K562 (cell line): ENCODE results near the gene AK5. TPM values are rescaled to one million over a fixed set of nuclear protein-coding genes. Genes with fewer than 3 reads are reported as not detected.

Experiments
- ATAC-seq: fragments of 200-7000 bp; cut with Tn5 transposase; 3 replicates; pipeline ENCODE4 v1.9.1; 2020; ENCODE audit warnings: moderate library complexity
- BruUV-seq: library from RNA; stranded (reverse); fragments of 400-500 nt; replicated peaks from 2 replicates; lab custom pipeline; 2021; lab: Mats Ljungman, UMichigan
- CTCF ChIA-PET: fragments of 300-600 bp; formaldehyde crosslinking; extraction: SDS; loops from one replicate; lab custom pipeline; 2021; ENCODE audit warnings: low intra/inter-chr PET ratio; lab: Yijun Ruan, JAX
- POLR2A ChIA-PET: fragments of 300-600, 350-650 bp; sonication (Branson Sonifier 250); formaldehyde crosslinking; extraction: SDS; loops from one replicate; lab custom pipeline; 2021; ENCODE audit warnings: antibody characterized with exemption, inconsistent platforms; lab: Yijun Ruan, JAX
- DNase-seq, 4 experiments: peaks; one replicate each; pipeline versions ENCODE4 v3.0.0 to v3.0.0-alpha.2; 2011 to 2018; ENCODE audit warnings: low spot score in 3 of 4, mixed read lengths in 3 of 4; ENCODE audit errors: extremely low read depth in 1 of 4
- FAIRE-seq: peaks from 2 replicates; lab custom pipeline; 2011; peaks lifted over from hg19 to GRCh38; lab: Jason Lieb, UNC
- H2AFZ ChIP-seq: 2 replicates; pipeline ENCODE4 v1.6.0; 2011; ENCODE audit warnings: low read depth, low read length, control low read depth, inconsistent platforms
- H3K27ac ChIP-seq: fragments of 200-600 bp; 3 replicates; pipeline ENCODE4 v1.8.0; 2011; ENCODE audit warnings: low read depth, mild to moderate bottlenecking, control low read depth, inconsistent platforms, low read length, moderate library complexity, mixed read lengths; ENCODE audit errors: extremely low read depth
- H3K27me3 ChIP-seq, 2 experiments: fragments of 300-600 bp in 1 of 2; 2 replicates in 1 of 2; 3 replicates in 1 of 2; pipeline versions ENCODE4 v1.6.0 to v1.8.0; 2011; ENCODE audit warnings: inconsistent platforms in 2 of 2, low read length in 2 of 2, mild to moderate bottlenecking in 1 of 2, mixed read lengths in 1 of 2, moderate library complexity in 1 of 2; ENCODE audit not compliant: control insufficient read depth in 2 of 2, insufficient read depth in 2 of 2
- H3K36me3 ChIP-seq: fragments of 300-600 bp; 3 replicates; pipeline ENCODE4 v1.8.0; 2011; ENCODE audit warnings: mild to moderate bottlenecking, low read length, inconsistent platforms; ENCODE audit not compliant: control insufficient read depth, insufficient read depth
- H3K4me1 ChIP-seq, 2 experiments: fragments of 200-600 bp in 1 of 2; replicated peaks in 1 of 2; 2 replicates in 1 of 2; 3 replicates in 1 of 2; pipeline versions ENCODE4 v1.5.1 to v1.8.0; 2011; ENCODE audit warnings: inconsistent platforms in 2 of 2, low read length in 2 of 2, mild to moderate bottlenecking in 1 of 2, mixed read lengths in 1 of 2, moderate library complexity in 1 of 2; ENCODE audit not compliant: control insufficient read depth in 2 of 2, insufficient read depth in 2 of 2
- H3K4me2 ChIP-seq: 2 replicates; pipeline ENCODE4 v1.6.1; 2011; ENCODE audit warnings: low read length, control low read depth, inconsistent platforms, mixed read lengths; ENCODE audit not compliant: insufficient read depth
- H3K4me3 ChIP-seq: fragments of 200-600 bp; sonication (generic), shearing (Covaris generic); 2 replicates; pipeline ENCODE4 v1.5.1; 2016; ENCODE audit warnings: control low read depth, inconsistent platforms
- H3K79me2 ChIP-seq: fragments of 200-600 bp; 3 replicates; pipeline ENCODE4 v1.8.0; 2011; ENCODE audit warnings: low read length, inconsistent platforms; ENCODE audit not compliant: control insufficient read depth, insufficient read depth
- H3K9ac ChIP-seq, 2 experiments: 2 replicates each; pipeline versions ENCODE4 v1.6.0 to v1.6.1; 2011; ENCODE audit warnings: low read depth in 2 of 2, low read length in 2 of 2, control low read depth in 1 of 2, inconsistent platforms in 1 of 2, mild to moderate bottlenecking in 1 of 2, mixed read lengths in 1 of 2; ENCODE audit not compliant: insufficient read depth in 1 of 2
- H3K9me1 ChIP-seq: one replicate; pipeline ENCODE4 v1.6.0; 2011; ENCODE audit warnings: inconsistent platforms, mild to moderate bottlenecking, low read length, moderate library complexity; ENCODE audit not compliant: control insufficient read depth, insufficient read depth
- H3K9me3 ChIP-seq: replicated peaks from 2 replicates; pipeline ENCODE4 v1.5.1; 2011; ENCODE audit warnings: low read depth, low read length, inconsistent platforms; ENCODE audit not compliant: control insufficient read depth, insufficient read depth
- H4K20me1 ChIP-seq: replicated peaks from 2 replicates; pipeline ENCODE4 v1.6.1; 2011; ENCODE audit warnings: low read length, inconsistent platforms, mixed read lengths; ENCODE audit not compliant: control insufficient read depth, insufficient read depth
- ARNT ChIP-seq, 2 experiments: fragments of 450-650 bp; IDR thresholded peaks; 2 replicates each; pipeline ENCODE4 v1.6.1; 2016; ENCODE audit warnings: mild to moderate bottlenecking in 1 of 2
- DLX4 ChIP-seq: fragments of 250-450 bp; sonication (Bioruptor Pico); IDR thresholded peaks from 2 replicates; pipeline ENCODE4 v1.6.1; 2021; ENCODE audit warnings: mild to moderate bottlenecking
- DNMT1 ChIP-seq: fragments of 450-650 bp; IDR thresholded peaks from 2 replicates; pipeline ENCODE4 v1.6.1; 2016; ENCODE audit warnings: antibody characterized with exemption, mild to moderate bottlenecking
- FOXP4 ChIP-seq: sonication (generic); formaldehyde crosslinking; IDR thresholded peaks from 2 replicates; pipeline ENCODE4 v1.8.0; 2022; ENCODE audit warnings: mild to moderate bottlenecking, missing genetic modification reagents, borderline replicate concordance
- HMG20A ChIP-seq: fragments of 450-650 bp; formaldehyde crosslinking; conservative IDR thresholded peaks from 2 replicates; pipeline ENCODE4 v1.4.0; 2020; ENCODE audit warnings: mild to moderate bottlenecking, mixed read lengths
- KLF1 ChIP-seq: fragments of 450-650 bp; IDR thresholded peaks from 2 replicates; pipeline ENCODE4 v1.6.1; 2016; ENCODE audit warnings: missing genetic modification characterization, missing compliant biosample characterization
- KLF13 ChIP-seq: fragments of 450-650 bp; IDR thresholded peaks from 2 replicates; pipeline ENCODE4 v1.6.1; 2016; ENCODE audit warnings: missing genetic modification characterization, low read depth, mild to moderate bottlenecking, missing compliant biosample characterization, moderate library complexity, borderline replicate concordance
- MITF ChIP-seq: IDR thresholded peaks from 2 replicates; pipeline ENCODE4 v1.6.1; 2014; ENCODE audit warnings: antibody characterized with exemption
- MYC ChIP-seq, 2 experiments: fragments of 250-450 bp in 1 of 2; sonication (Bioruptor Pico) in 1 of 2; IDR thresholded peaks; 2 replicates each; pipeline versions ENCODE4 v1.5.1 to v1.6.1; 2012 to 2021; ENCODE audit warnings: low read depth in 2 of 2, borderline replicate concordance in 1 of 2, improper control_type of control experiment in 1 of 2, low read length in 1 of 2, mild to moderate bottlenecking in 1 of 2, moderate library complexity in 1 of 2
- TAL1 ChIP-seq: fragments of 450-650 bp; IDR thresholded peaks from 2 replicates; pipeline ENCODE4 v1.6.1; 2016; ENCODE audit warnings: mild to moderate bottlenecking
- ZBTB1 ChIP-seq: sonication (generic); formaldehyde crosslinking; IDR thresholded peaks from 2 replicates; pipeline ENCODE4 v1.8.1; 2023; ENCODE audit warnings: missing genetic modification reagents, low read depth, mild to moderate bottlenecking, borderline replicate concordance
- ZBTB17 ChIP-seq: fragments of 450-650 bp; formaldehyde crosslinking; IDR thresholded peaks from 2 replicates; pipeline ENCODE4 v1.4.0; 2020; ENCODE audit warnings: mild to moderate bottlenecking
- ZC3H4 ChIP-seq: sonication (generic); formaldehyde crosslinking; IDR thresholded peaks from 2 replicates; pipeline ENCODE4 v1.9.0; 2021; ENCODE audit warnings: missing genetic modification reagents, borderline replicate concordance
- WGBS: fragments of 100-300 bp; shearing (Covaris generic); methylation state at CpG from one replicate; pipeline ENCODE4 v1.1.6; 2016; ENCODE audit warnings: low coverage, mixed read lengths; ENCODE audit not compliant: insufficient coverage; ENCODE audit errors: missing lambda C conversion rate; 5-methylcytosine and 5-hydroxymethylcytosine counted together
- in situ Hi-C: fragments of 300-500 bp; cut with MboI; formaldehyde crosslinking; loops from 4 replicates; pipeline ENCODE4 v1.15.0; 2018; ENCODE audit warnings: inconsistent platforms, mixed read lengths
- intact Hi-C: fragments of 100-400 bp; cut with micrococcal nuclease; formaldehyde crosslinking; loops from 2 replicates; pipeline ENCODE4 v1.14.2; 2022
- polyA plus RNA-seq, 8 experiments: library from polyadenylated mRNA; depleted of rRNA in 4 of 8; stranded (reverse) in 5 of 8; unstranded in 3 of 8; fragments of >200 nt; fragmentation: Nextera tagmentation in 2 of 8; fragmentation: Illumina TruSeq in 1 of 8; extraction: Ambion mirVana in 2 of 8; extraction: Trizol in 1 of 8; gene quantifications; 2 replicates each; pipeline versions ENCODE4 v1.2.1 to v1.2.3, GENCODE V29; 2011 to 2014; ENCODE audit warnings: inconsistent platforms in 1 of 8, missing spikeins in 1 of 8
- total RNA-seq, 7 experiments: library from RNA; depleted of rRNA in 6 of 7; stranded (reverse); fragments of >200 nt in 6 of 7; fragmentation: Illumina TruSeq in 2 of 7; extraction: Trizol in 2 of 7; gene quantifications; 2 replicates each; pipeline versions ENCODE4 v1.2.1 to v1.2.3, GENCODE V29; 2011 to 2021; ENCODE audit warnings: low replicate concordance in 1 of 7
- TF ChIP-seq, protein P1 (sequence below): sonication (generic); formaldehyde crosslinking; IDR thresholded peaks from 2 replicates; pipeline ENCODE4 v1.8.0; 2022; ENCODE audit warnings: missing genetic modification reagents, mild to moderate bottlenecking, borderline replicate concordance

AK5 gene
- total and polyA plus RNA-seq, 9 of the 15 experiments (the other 6 are each of a cell fraction or from before 2014, with no cell fraction given): 0.06 TPM; not detected in 8

DNA sequence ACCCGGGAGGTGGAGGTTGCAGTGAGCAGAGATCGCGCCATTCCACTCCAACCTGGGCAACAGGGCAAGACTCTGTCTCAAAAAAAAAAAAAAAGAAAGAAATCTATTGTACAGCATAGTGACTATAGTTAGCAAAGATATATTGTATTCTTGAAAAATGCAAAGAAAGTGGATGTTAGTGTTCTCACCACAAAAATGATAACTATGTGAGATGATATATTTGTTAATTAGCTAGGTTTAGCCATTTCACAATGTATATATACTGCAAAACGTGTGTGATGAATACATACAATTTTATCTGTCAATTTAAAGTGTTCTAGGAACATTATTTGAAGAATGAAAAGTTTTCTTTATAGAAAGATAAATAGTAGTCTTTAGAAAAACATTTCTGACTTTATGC, 179.9 kb downstream of the AK5 start:
- no TSS peak for BruUV-seq
- no peak overlapping the region for H3K4me3 ChIP-seq
- no peaks in the 10 kb centered on the region for H3K9me1 ChIP-seq
- in situ Hi-C loops: no loop called here
- intact Hi-C loops: no loop called here
- H3K27me3 ChIP-seq: peaks cover 0 to 5% of the 10 kb centered on the region in 2 experiments; a peak in 3 of 5 replicates
- H3K9ac ChIP-seq: no peak overlapping the region
- H3K4me2 ChIP-seq: no peak overlapping the region
- no peaks in the 10 kb centered on the region for H3K79me2 ChIP-seq
- ATAC-seq (no peak), DNase-seq (no peak), FAIRE-seq (no peak)
- no peaks in the 10 kb centered on the region for H3K36me3 ChIP-seq
- no peak overlapping the region for H3K27ac ChIP-seq
- 0% methylated on average over 4 of the region's 4 CpGs for WGBS
- no peaks in the 10 kb centered on the region for H3K9me3 ChIP-seq
- ChIA-PET POLR2A (no interaction called here), CTCF (no interaction called here)
- TF ChIP-seq ZBTB17 (CRISPR knock-in tag): no peak
- TF ChIP-seq TAL1: no peak
- no peak for TF ChIP-seq FOXP4
- no peak for TF ChIP-seq ARNT (IDR thresholded peaks at IDR 0.05)
- TF ChIP-seq, protein P1, sequence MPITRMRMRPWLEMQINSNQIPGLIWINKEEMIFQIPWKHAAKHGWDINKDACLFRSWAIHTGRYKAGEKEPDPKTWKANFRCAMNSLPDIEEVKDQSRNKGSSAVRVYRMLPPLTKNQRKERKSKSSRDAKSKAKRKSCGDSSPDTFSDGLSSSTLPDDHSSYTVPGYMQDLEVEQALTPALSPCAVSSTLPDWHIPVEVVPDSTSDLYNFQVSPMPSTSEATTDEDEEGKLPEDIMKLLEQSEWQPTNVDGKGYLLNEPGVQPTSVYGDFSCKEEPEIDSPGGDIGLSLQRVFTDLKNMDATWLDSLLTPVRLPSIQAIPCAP (CRISPR knock-in tag): no peak
- no peak for TF ChIP-seq DNMT1
- no peak for TF ChIP-seq MITF
- TF ChIP-seq MYC (IDR thresholded peaks at IDR 0.05; ENCODE audit: low read depth, low read length): no peak
- no peak for TF ChIP-seq MYC (CRISPR knock-in tag; IDR thresholded peaks at IDR 0.05; ENCODE audit: borderline replicate concordance, low read depth)
- no peak for TF ChIP-seq ZC3H4
- no peak for TF ChIP-seq KLF13 (tag)
- no peak for TF ChIP-seq ZBTB1 (CRISPR knock-in tag)
- no peak for TF ChIP-seq KLF1
- TF ChIP-seq HMG20A (CRISPR knock-in tag): no peak
- no peak for TF ChIP-seq DLX4 (CRISPR knock-in tag)
- no peaks in the 10 kb centered on the region for H4K20me1 ChIP-seq
- no peaks in the 10 kb centered on the region for H3K4me1 ChIP-seq
- no peak overlapping the region for H2AFZ ChIP-seq
